GM18517 (cell line): ENCODE data around the gene ARL5C.
"Not testable (repeated sequence)": the region's sequence is repeated elsewhere in the genome, so short reads cannot be mapped to it uniquely, and the experiment has no call there.

ENCODE experiments used
- ATAC-seq: cut with Tn5 transposase; IDR thresholded peaks from one replicate; pipeline ENCODE4 v1.9.1; 2021; ENCODE audit warnings: mild to moderate bottlenecking, moderate library complexity; ENCODE audit not compliant: unreplicated experiment

Gene ARL5C

GRCh38 chr17:39168503-39168902, 2.5 kb upstream of the ARL5C start:
- not testable (repeated sequence) for ATAC-seq

DNA sequence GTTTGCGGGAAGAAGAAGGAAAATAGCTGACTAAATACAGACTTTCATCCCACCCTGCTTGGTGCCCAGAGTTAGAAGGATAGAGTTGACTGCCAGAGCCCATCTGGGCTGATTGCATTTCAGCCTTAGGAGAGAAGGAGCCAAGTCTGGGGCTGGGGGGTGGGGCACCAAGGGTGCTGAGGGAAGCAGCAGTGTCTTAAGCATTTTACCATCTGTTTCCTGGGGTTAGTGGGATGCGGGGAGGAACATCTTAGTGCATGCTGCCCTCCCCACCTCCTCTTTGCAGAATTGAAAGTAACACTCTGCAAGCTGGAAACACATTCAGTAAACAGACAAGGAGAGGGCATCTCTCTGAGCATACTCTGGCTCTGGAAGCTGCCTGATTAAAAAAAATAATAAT, 1.5 kb upstream of the ARL5C start:
- ATAC-seq: no peak

DNA sequence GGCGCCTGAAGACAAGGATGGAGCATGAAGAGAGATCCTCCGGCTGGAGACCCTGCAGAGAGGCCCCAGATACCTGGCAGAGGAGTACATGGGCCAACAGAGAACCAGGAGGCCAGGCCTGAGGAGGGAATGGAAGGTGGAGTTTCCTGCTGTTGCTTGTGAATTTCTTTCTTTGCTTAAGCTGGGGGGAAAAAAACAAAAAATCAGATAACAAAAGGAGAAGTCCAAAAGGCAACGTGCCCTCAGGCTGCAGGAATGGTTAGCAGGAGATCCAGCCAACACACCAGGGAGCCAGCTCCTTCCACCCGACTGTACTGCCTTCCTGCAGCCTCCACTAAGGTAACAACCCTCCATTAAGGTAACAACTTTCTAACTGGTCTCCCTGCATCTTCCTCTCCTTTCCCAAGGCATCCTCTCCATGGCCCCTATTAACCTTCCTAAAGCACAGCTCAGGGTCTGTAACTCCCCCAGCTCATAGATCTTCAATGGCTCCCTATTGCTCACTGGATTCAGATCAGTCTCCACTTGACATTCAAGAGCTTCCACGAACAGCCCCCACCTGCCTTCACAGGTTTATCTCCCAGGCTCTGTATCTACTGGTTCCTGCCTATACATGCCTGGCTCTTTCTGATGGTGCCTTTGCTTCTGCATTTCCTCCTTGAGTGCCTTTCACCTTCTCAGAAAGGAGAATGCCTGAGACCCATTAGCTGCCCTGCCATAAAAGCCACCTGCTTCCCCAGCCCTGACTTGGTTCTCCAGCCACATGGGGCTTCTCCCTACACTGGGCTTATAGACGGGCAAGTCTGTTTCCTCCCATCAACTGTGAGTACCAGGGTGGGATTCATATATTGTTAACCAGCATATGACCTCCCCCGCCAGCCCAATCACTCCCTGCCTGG, 725 bp upstream of the ARL5C start:
- ATAC-seq: no peak

GRCh38 chr17:39165178-39165840, 652 bp downstream of the ARL5C start:
- no peak for ATAC-seq

DNA sequence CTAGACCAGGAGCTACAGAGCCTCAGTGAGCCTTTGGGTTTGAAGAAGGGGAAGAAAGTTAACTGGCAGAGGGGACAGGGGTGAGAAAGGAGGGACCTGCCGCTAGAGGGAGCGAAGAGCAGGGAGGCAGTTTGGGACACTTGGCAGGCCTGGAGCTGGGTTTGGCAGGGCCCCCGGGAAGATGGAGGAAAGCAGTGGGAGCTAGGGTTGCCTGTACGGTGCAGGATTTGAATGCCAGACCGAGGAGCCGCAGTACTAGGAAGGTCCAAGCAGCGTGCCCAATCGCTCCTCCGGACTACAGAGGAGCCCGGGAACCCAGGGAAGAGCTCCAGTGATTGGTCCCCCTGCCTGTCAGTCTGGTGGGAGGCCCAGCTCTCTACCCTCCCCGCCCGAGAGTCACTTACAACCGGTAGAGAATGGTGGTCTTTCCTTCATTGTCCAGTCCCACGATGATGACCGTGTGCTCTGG, 1.3 kb downstream of the ARL5C start:
- ATAC-seq: peak; percentile 71

- no peak for ATAC-seq
These were observed 4.0 kb downstream of the ARL5C start for GRCh38 chr17:39161962-39162361.

GRCh38 chr17:39158623-39159022, 7.3 kb downstream of the ARL5C start:
- ATAC-seq: no peak

DNA sequence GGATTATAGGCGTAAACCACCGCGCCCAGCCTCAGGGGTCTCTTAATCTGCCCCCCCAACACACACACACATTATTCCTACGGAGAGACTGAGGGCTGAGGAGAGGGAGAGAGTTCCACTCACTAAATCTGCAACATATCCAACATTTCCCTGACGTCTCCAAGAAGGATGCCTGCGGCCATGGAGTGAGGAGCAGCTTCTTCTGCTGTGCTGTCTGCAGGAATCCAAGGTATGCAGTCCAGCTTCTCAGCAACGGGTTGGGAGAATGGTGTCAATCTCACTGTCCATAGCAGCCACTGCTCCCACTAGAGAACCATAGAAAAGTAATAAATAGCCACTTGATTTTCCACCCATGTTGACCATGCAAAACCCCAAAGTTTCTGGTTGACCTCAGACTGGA, 9.5 kb downstream of the ARL5C start:
- no peak for ATAC-seq

DNA sequence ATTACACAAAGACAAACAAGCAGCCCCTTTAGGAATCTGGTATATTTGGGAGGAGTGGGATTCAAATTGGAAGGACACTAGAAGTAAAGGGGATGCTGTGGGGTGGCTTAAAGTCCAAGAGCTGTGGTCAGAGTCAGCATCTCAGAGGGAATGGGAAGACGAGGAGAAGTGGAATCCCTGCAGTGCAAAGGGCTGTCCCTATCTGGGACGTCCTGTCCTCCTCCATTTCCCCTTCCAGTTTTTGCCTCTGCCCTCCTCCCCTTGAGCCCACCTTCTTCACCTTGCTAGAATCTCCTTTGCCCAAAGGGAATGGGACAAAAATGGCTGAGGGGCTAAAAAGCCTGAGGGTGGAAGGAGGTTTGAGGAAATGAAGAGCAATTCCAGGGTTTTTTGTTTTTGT, 10.3 kb downstream of the ARL5C start:
- no peak for ATAC-seq

DNA sequence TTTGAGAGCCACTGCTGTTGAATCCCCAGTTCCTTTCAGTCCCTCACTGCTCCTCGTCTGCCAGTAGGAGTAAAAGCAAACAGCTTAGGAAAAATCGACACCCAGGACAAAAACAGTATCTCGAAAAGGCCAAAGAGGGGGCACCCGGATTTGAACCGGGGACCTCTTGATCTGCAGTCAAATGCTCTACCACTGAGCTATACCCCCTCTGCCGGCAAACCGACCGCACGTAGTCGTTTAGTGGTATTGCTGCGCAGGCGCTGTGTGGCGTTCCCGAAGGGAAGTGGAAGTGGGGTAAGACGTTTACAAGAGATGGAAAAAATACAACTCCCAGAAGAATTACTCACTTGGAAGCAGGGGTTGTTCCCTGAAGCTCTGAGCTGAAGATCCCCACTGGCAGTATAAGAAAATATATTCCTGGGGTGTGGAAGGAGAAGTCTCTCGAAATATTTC, 12.3 kb downstream of the ARL5C start:
- peak; percentile 58 for ATAC-seq

DNA sequence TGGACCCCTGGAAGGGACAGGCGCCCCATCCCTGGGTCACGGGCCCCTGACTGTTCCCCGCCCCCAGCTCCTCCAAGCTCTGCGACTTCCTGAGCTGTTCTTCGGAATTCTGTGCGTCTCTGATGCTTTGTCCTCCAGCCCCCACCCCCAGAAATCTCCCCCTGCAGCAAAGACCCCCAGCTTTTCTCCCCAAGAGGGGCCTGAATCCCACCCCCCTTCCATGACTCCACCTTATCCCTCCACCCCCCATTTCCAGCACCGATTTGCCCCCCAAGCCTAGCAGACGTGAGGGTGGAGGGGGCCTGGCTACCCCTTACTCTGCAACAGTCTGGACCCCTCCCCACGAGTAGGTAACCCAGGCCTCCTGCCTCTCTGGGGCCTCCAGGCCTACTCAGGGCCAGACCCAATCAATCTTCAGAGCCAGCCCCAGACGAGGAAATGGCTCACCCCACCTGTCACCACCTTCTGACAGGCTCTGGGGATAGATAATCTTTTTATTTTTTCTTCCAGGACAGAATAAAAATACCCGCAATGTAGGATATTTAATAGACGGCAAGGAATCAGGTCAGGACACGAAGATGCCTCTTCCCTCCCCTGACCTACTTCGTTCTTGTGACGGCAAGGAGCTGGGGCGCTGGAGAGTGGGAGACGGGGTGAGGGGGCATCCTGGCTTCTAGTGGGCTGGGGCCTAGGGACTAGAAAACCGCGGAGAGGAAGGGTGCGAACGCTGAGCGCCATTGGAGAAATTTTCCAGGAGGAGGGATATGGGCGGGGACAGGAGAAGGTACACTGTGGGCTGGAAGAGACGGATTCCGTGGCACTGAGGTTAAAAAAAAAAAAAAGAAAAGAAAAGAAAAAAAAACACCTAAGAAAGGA, 13.8 kb downstream of the ARL5C start:
- ATAC-seq: no peak

- ATAC-seq: no peak
These were observed 14.6 kb downstream of the ARL5C start, which contains the start of gene PLXDC1 for GRCh38 chr17:39151150-39151942. TSS of gene PLXDC1 (minus strand) at chr17:39151637. CDS start at chr17:39151437, 200 bp downstream.

DNA sequence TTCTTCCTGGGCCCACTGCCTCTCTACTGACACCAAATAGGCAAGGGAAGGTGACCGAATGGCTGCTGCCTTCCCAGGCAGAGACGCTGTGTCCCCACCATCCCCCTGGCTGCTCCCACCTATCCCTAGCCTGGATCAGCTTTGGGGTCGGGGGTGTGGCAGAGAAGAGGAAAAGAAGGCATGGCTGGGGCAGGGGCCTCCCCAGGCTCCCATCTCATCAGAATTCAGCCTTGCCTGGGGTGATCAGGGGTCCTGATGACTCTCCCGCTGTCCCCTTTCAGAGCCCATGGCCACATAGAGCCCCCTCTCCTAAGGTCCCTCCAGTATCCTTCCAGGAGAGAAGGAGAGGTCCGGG, 15.2 kb downstream of the ARL5C start:
- ATAC-seq: no peak

DNA sequence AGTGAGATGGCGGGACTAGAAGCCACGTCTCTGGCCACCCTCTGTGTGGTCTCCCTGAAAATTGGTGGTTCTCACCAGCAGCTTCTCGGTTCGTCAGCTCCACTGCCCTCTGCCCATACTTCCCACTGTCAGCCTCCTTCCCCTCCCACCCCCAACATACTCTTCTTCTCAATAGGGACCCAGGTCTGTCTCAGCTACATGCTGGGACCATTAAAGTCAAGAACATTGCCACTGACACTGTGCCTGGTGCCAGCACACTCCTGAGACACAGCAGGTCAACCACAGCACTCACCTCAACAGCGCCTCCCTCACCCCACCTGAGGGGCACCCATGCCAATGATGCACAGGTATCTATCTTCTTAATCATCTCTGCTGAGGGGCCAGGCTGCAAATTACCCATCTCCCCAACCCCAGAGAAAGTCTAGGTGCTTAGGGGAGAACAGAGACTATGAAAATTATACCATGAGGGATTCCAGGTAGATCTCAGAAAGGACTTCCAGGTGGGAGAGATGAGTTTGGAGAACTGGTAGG, 15.8 kb downstream of the ARL5C start:
- ATAC-seq: no peak

DNA sequence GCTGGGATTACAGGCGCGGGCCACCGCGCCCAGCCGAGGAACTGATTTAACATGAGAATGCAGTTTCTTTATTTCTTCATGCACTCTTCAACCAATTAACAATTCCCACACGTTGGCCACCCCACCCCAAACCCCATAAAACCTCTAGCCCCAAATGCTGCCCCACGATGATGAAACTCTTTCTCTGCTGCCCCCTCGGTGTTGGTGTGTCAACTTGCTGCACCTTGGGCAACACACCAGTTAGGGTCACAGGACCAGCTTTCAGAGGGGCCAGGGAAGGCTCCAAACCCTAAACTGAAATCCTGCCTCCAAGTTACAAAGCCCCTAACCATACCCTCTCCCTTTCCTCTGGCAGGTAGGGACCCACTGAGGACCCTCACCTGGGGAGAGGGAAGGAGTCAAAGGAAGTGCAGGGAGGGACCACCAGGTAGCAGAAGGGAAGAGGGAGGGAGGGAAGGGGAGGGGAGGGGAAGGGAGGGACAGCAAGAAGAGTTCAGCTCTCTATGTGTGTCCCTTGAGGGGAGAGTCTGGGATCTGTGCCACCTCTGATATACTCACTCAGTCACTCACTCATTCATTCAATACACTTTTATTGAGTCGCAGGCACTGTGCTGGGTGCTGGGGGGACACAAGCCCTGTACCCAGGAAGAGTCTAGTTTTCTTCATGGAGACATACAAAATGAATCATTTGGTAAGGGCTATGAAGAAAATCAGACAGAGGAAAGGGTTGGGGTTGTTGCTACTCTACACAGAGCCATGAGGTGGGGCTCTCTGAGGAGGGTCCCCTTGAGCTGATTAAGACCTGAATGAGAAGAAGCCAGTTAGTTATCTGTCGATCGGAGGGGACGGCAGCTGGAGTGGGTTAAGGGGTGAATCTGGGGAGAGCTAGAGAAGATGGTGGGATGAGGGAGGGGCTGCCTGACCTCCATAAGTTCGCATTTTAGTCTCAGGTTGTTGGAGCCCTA, 18.5 kb downstream of the ARL5C start:
- no peak for ATAC-seq

- no peak for ATAC-seq
These were observed 19.7 kb downstream of the ARL5C start for GRCh38 chr17:39146273-39146672.

- no peak for ATAC-seq
These were observed 20.8 kb downstream of the ARL5C start for GRCh38 chr17:39145143-39145542.

GRCh38 chr17:39144416-39144840, 21.5 kb downstream of the ARL5C start:
- ATAC-seq: no peak

DNA sequence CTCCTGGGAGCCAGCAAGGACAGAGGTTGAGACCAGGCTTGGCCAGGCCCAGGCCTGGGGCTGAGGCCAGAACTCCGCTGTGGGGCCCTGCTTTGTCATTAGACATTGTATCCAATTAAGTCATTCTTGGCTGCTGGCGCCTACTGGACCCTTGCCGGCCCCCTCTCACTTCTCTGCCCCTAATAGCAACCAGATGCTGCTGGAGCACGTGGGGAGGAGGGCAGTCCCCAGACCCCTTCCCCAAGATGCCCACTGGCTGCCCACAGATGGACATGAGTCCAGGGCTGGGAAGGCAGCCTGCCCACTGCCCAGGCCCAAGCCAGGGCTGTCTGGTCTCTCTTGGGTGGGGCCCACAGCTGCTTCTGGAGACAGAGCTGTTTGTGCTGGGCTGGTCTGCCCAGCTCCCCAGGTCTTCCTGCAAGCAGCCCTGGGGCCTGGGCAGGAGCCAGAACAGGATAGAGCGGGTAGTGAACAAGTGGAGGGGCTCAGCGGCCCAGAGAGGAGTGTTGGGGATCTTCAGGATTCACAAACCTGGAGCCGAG, 22.3 kb downstream of the ARL5C start:
- ATAC-seq: no peak
